HepG2 (cell line): Measurements from ENCODE around the gene DCST2. TPM values are rescaled to one million over a fixed set of nuclear protein-coding genes. Genes with fewer than 3 reads are reported as not detected.

ENCODE experiments used
- ATF1 ChIP-seq: IDR thresholded peaks from 2 replicates; pipeline ENCODE4 v1.6.1; 2016; ENCODE audit warnings: mild to moderate bottlenecking, control low read depth
- DRAP1 ChIP-seq: IDR thresholded peaks from 2 replicates; pipeline ENCODE4 v1.6.1; 2016; ENCODE audit warnings: missing genetic modification reagents, missing compliant biosample characterization
- HHEX ChIP-seq: IDR thresholded peaks from 2 replicates; pipeline ENCODE4 v1.6.1; 2016; ENCODE audit warnings: control low read depth
- MLX ChIP-seq: IDR thresholded peaks from 2 replicates; pipeline ENCODE4 v1.6.1; 2016
- SATB2 ChIP-seq: sonication (generic); formaldehyde crosslinking; IDR thresholded peaks from 2 replicates; pipeline ENCODE4 v1.5.0; 2020; ENCODE audit warnings: missing genetic modification reagents
- SP4 ChIP-seq: sonication (generic); formaldehyde crosslinking; IDR thresholded peaks from 2 replicates; pipeline ENCODE4 v1.8.1; 2023; ENCODE audit warnings: mild to moderate bottlenecking, missing genetic modification reagents
- TBX3 ChIP-seq: fragments of 450-650 bp; IDR thresholded peaks from 2 replicates; pipeline ENCODE4 v1.6.1; 2017; ENCODE audit warnings: antibody characterized with exemption, mild to moderate bottlenecking, inconsistent platforms, borderline replicate concordance
- YEATS2 ChIP-seq: sonication (generic); formaldehyde crosslinking; IDR thresholded peaks from 2 replicates; pipeline ENCODE4 v1.4.0; 2020; ENCODE audit warnings: missing genetic modification reagents, borderline replicate concordance
- ZBTB26 ChIP-seq: IDR thresholded peaks from 2 replicates; pipeline ENCODE4 v1.6.1; 2016; ENCODE audit warnings: missing compliant biosample characterization, missing genetic modification reagents, borderline replicate concordance
- ZMAT5 ChIP-seq: sonication (generic); formaldehyde crosslinking; IDR thresholded peaks from 2 replicates; pipeline ENCODE4 v1.5.0; 2020; ENCODE audit warnings: mild to moderate bottlenecking, low read depth, missing genetic modification reagents, borderline replicate concordance
- ZNF264 ChIP-seq: sonication (generic); formaldehyde crosslinking; IDR thresholded peaks from 2 replicates; pipeline ENCODE4 v1.4.0; 2020; ENCODE audit warnings: missing genetic modification reagents
- ZNF546 ChIP-seq: sonication (generic); formaldehyde crosslinking; conservative IDR thresholded peaks from 2 replicates; pipeline ENCODE4 v1.8.1; 2023; ENCODE audit warnings: mild to moderate bottlenecking, missing genetic modification reagents
- ZNF605 ChIP-seq: sonication (generic); formaldehyde crosslinking; IDR thresholded peaks from 2 replicates; pipeline ENCODE4 v1.8.0; 2022; ENCODE audit warnings: mild to moderate bottlenecking, missing genetic modification reagents
- ZNF646 ChIP-seq: sonication (generic); formaldehyde crosslinking; IDR thresholded peaks from 2 replicates; pipeline ENCODE4 v1.9.0; 2021; ENCODE audit warnings: mild to moderate bottlenecking, missing genetic modification reagents
- ZNF687 ChIP-seq: sonication (generic); formaldehyde crosslinking; IDR thresholded peaks from 2 replicates; pipeline ENCODE4 v1.5.1; 2020; ENCODE audit warnings: mild to moderate bottlenecking, missing genetic modification reagents, moderate library complexity
- ZNF816 ChIP-seq: sonication (generic); formaldehyde crosslinking; IDR thresholded peaks from 2 replicates; pipeline ENCODE4 v1.8.0; 2022; ENCODE audit warnings: missing genetic modification reagents, mild to moderate bottlenecking, borderline replicate concordance
- polyA plus RNA-seq, 8 experiments: library from polyadenylated mRNA; depleted of rRNA in 3 of 8; stranded (reverse) in 7 of 8; unstranded in 1 of 8; fragments of >200 nt; fragmentation: Illumina TruSeq in 4 of 8; extraction: Trizol in 4 of 8; gene quantifications; 2 replicates each; pipeline versions ENCODE4 v1.2.1 to v1.2.3, GENCODE V29; 2011 to 2016; ENCODE audit warnings: low read depth in 4 of 8, missing spikeins in 1 of 8, mixed read lengths in 1 of 8; ENCODE audit not compliant: insufficient read depth in 1 of 8
- total RNA-seq, 5 experiments: library from RNA; depleted of rRNA; stranded (reverse); fragments of >200 nt; fragmentation: Illumina TruSeq; extraction: Trizol; gene quantifications; 2 replicates each; pipeline ENCODE4 v1.2.3, GENCODE V29; 2016; ENCODE audit warnings: low read depth in 1 of 5

DCST2 gene
- total and polyA plus RNA-seq, 2 of the 13 experiments (the other 11 are each of a cell fraction or from before 2014, with no cell fraction given), result 0.74 TPM; not detected in 1

GRCh38 chr1:155070721-155071569 lies 37.4 kb upstream of the DCST2 start (continued):
- TF ChIP-seq ZBTB26 (no peak), ZNF264 (CRISPR knock-in tag) (no peak), ZMAT5 (no peak), HHEX (no peak), SP4 (CRISPR knock-in tag) (no peak), ZNF816 (CRISPR knock-in tag) (no peak), SATB2 (CRISPR knock-in tag) (no peak), MLX (CRISPR knock-in tag) (no peak), TBX3 (no peak), ZNF646 (no peak), ZNF605 (CRISPR knock-in tag) (peak; percentile 58; the same call in 1 of the 2 replicates), ZNF687 (CRISPR knock-in tag) (peak; percentile 86), DRAP1 (no peak), ATF1 (no peak), ZNF546 (CRISPR knock-in tag) (no peak), YEATS2 (CRISPR knock-in tag) (no peak; the same call in 1 of the 2 replicates)
